ENCODE data around the gene ABHD10.

ABHD10 gene

GRCh38 chr3:111978583-111979433, at the start of gene ABHD10:
Gene ABHD10 (plus strand): TSS chr3:111979026. CDS start chr3:111979062, 36 bp downstream.
- DNase-seq = peak; percentile 97
- TF ChIP-seq POLR2A (IDR thresholded peaks at IDR 0.05; ENCODE audit: low read length) (peak; percentile 92), GATA1 (IDR thresholded peaks at IDR 0.05; ENCODE audit: low read depth, low read length) (no peak)

DNA sequence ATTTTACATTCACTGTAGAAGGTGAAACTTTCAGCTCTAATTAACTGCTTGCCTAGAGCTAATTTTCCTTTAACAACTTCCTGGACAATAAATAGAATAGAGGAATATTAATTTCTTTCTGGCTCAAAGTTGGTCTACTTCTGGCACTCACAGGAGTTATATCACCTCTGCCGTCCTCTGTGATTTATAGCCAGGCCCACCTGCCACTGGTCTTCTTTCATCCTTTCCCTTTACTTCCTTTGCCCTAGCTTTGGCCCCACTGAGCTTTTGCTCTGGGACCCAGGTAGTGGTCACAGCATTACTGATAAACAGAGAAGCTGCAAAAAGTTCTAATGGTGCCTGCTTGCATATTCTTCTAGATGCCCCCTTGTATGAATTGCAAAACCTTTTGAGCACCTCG, 49.3 kb upstream of the ABHD10 start:
- no peak for DNase-seq
- TF ChIP-seq POLR2A (IDR thresholded peaks at IDR 0.05; ENCODE audit: low read length) = no peak
- no peak for TF ChIP-seq GATA1 (IDR thresholded peaks at IDR 0.05; ENCODE audit: low read depth, low read length)

DNA sequence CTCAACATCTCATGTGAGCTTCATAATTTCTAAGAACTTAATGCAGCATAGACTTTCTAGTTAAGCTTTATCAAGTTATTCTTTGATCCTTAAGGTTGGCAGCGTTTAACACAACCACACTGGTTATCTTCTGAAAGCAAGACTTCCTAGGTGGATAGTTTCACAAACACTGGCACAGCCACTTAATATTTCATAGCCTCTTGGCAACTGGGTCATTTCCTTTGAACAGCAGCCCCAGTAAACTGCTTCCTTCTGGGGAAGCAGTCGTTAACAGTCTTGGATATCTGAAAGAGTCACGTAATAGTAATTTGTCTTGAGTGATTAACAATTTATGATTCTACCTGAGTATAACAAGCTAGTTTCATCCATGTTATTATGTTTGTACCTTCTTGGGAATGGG, 45.9 kb upstream of the ABHD10 start:
- TF ChIP-seq POLR2A (IDR thresholded peaks at IDR 0.05; ENCODE audit: low read length) (no peak), GATA1 (IDR thresholded peaks at IDR 0.05; ENCODE audit: low read depth, low read length) (no peak)
- DNase-seq = no peak

DNA sequence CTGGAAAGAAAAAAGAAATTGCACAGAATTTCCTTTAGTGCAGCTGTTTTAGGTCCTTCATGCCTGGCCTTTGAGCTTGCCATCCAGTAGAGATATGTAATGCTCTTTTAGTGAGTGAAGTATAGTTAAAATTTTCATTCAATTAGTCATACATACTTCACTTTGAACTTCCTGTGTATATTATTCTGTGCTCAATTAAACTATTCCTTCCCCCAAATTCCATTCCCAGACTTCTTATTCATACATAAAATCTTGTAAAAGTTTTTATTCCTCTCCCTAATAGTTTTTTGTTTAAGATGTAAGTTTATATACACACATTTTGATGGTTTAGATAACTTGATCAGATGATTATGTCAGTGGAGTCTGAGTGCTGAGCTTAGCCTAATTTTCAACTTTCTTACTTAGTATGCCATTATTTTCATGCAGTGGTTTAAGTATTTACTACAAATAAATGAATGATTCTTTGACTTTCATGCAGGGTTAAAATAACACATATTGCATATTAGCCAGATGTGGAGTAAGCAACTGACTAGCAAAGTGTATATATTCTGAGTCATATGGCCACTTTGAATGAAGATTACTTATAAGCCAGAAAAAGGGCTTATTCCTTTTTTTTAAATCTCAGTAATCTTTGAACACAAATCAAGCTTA, 42.5 kb upstream of the ABHD10 start:
- TF ChIP-seq GATA1 (IDR thresholded peaks at IDR 0.05; ENCODE audit: low read depth, low read length) (no peak), POLR2A (IDR thresholded peaks at IDR 0.05; ENCODE audit: low read length) (no peak)
- no peak for DNase-seq

GRCh38 chr3:111936967-111937366, 41.9 kb upstream of the ABHD10 start:
- DNase-seq = no peak
- TF ChIP-seq POLR2A (IDR thresholded peaks at IDR 0.05; ENCODE audit: low read length) = no peak
- no peak for TF ChIP-seq GATA1 (IDR thresholded peaks at IDR 0.05; ENCODE audit: low read depth, low read length)

GRCh38 chr3:111937871-111938270, 41.0 kb upstream of the ABHD10 start:
- TF ChIP-seq POLR2A (IDR thresholded peaks at IDR 0.05; ENCODE audit: low read length) (no peak), GATA1 (IDR thresholded peaks at IDR 0.05; ENCODE audit: low read depth, low read length) (no peak)

GRCh38 chr3:111939873-111940272, 39.0 kb upstream of the ABHD10 start:
- TF ChIP-seq GATA1 (IDR thresholded peaks at IDR 0.05; ENCODE audit: low read depth, low read length) (no peak), POLR2A (IDR thresholded peaks at IDR 0.05; ENCODE audit: low read length) (no peak)
- DNase-seq = no peak

More at GRCh38 chr3:111937871-111938270, 41.0 kb upstream of the ABHD10 start:
- no peak for DNase-seq

DNA sequence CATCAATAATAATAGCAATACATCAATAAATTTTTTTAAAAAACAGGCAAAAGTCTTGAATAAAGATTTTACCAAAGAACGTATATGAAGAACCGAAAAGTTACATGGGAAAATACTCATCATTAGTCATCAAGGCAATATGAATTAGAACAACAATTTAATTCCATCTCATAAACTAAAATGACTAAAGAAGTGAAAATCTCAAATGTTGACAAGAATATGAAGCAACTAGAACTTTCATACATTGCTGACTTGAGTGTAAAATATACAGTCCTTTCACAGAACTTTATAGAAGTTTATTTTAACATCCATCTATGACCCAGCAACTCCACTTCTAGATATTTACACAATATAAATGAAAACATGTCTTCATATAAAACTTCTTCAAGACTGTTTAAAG, 35.3 kb upstream of the ABHD10 start:
- no peak for TF ChIP-seq GATA1 (IDR thresholded peaks at IDR 0.05; ENCODE audit: low read depth, low read length)
- TF ChIP-seq POLR2A (IDR thresholded peaks at IDR 0.05; ENCODE audit: low read length) = no peak

GRCh38 chr3:111944372-111944771, 34.5 kb upstream of the ABHD10 start:
- no peak for DNase-seq
- TF ChIP-seq POLR2A (IDR thresholded peaks at IDR 0.05; ENCODE audit: low read length) (no peak), GATA1 (IDR thresholded peaks at IDR 0.05; ENCODE audit: low read depth, low read length) (no peak)

More for the DNA sequence above, 35.3 kb upstream of the ABHD10 start:
- DNase-seq = no peak

- TF ChIP-seq POLR2A (IDR thresholded peaks at IDR 0.05; ENCODE audit: low read length) (no peak), GATA1 (IDR thresholded peaks at IDR 0.05; ENCODE audit: low read depth, low read length) (no peak)
- no peak for DNase-seq
These were observed 31.6 kb upstream of the ABHD10 start for GRCh38 chr3:111947231-111947630.

GRCh38 chr3:111948786-111949185, 30.0 kb upstream of the ABHD10 start:
- TF ChIP-seq POLR2A (IDR thresholded peaks at IDR 0.05; ENCODE audit: low read length) (no peak), GATA1 (IDR thresholded peaks at IDR 0.05; ENCODE audit: low read depth, low read length) (no peak)
- DNase-seq = no peak

DNA sequence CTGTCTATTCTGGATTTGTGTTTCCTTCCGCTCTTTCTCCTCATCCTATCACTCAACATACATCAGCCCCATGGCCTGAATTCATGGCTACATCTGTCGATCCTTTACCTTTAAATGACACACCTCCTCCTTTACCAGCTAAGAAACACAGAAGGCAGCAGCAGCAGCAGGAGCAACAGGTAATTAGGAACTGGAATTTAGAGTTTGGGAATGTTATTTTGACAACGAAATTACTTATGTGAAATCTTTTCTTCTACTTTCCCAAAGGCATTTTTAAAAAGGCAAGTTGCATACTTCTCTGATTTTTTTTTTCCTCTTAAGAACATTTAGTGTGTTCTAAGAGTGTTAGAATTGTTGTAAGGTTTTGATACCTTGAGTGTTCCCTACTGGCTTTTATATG, 29.1 kb upstream of the ABHD10 start:
- TF ChIP-seq GATA1 (IDR thresholded peaks at IDR 0.05; ENCODE audit: low read depth, low read length) (no peak), POLR2A (IDR thresholded peaks at IDR 0.05; ENCODE audit: low read length) (no peak)
- DNase-seq = no peak

DNA sequence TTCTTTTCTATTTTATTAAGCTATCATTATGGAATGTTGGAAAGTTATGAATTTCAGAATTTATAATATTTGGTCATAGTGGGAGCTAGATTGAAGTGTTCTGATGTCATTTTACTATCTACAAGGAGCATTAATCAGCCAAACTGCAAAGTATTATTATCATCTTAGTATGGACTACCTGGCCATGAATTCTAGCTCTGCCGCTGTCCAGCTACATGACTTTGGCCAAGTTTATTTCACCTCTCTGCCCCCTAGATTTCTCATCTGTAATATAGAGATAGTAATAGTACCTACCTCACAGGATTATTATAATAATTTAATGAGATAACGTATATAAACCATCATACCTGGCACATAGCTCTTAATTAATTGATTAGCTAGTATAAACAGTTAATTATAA, 27.8 kb upstream of the ABHD10 start:
- DNase-seq = no peak
- TF ChIP-seq POLR2A (IDR thresholded peaks at IDR 0.05; ENCODE audit: low read length) (no peak), GATA1 (IDR thresholded peaks at IDR 0.05; ENCODE audit: low read depth, low read length) (no peak)

DNA sequence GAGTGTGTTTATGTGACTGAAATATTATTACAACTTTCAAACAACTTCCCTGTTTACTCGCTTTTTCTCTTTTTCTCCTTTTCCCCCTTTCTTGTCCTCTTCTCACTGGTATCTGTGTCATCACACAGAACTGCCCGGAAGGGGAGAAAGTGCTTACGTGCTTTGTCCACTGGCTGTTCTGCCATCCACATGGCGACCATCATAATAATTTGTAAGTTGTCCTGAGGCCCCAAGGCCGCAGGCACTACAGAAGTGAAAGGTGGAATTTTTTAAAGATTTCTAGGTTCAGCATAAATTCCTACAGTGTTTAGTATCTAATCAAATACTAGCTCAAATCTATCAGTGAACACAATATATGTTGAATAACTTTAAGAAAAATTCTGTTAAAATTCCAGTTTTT, 26.7 kb upstream of the ABHD10 start:
- TF ChIP-seq GATA1 (IDR thresholded peaks at IDR 0.05; ENCODE audit: low read depth, low read length) = no peak
- no peak for DNase-seq

Data from erythroblast (primary cell).